ENCODE results near the gene PSIP1.

DNA sequence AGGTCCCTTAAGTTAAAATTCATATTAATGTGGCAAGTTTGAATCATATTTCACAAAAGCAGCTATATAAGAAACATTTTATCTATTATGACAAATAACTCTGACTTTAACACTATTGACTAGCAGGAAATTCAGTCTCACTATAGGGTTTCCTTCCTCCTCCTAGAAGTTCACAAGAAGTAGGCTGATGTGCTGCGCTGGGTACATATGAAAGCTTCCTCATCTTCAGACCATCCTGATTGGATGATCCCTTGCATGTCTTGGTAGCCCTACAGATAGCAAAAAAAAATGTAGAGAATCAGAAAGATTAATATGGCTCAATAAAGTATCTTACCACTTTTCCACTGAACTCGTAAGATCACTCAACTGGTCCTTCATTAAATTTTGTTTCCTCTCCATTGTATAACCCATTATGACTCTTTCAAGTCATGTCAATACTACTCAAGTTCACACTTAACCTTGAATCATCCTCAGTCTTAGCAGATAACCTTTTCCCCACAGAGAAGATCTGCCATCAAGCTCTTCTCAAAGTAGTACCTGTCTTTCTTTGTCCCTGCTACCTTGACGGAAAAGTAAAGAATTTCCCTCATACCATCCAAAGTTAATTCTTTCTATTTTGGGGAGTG, 11.5 kb upstream of the PSIP1 start:
- TF ChIP-seq TAF1 (IDR thresholded peaks at IDR 0.05; ENCODE audit: low read depth) = no peak
- no peak for TF ChIP-seq EP300 (IDR thresholded peaks at IDR 0.05; ENCODE audit: borderline replicate concordance)
- TF ChIP-seq MAX (IDR thresholded peaks at IDR 0.05) = no peak
- TF ChIP-seq FOXM1 (IDR thresholded peaks at IDR 0.05; ENCODE audit: borderline replicate concordance, low read depth) = no peak
- no peak for TF ChIP-seq YY1 (IDR thresholded peaks at IDR 0.05; ENCODE audit: low read depth)
- no peak for TF ChIP-seq RAD21 (IDR thresholded peaks at IDR 0.05; ENCODE audit: low read depth)
